ENCODE results near the gene USP15.
"Not testable (repeated sequence)": the region's sequence is repeated elsewhere in the genome, so short reads cannot be mapped to it uniquely, and the experiment has no call there.

DNA sequence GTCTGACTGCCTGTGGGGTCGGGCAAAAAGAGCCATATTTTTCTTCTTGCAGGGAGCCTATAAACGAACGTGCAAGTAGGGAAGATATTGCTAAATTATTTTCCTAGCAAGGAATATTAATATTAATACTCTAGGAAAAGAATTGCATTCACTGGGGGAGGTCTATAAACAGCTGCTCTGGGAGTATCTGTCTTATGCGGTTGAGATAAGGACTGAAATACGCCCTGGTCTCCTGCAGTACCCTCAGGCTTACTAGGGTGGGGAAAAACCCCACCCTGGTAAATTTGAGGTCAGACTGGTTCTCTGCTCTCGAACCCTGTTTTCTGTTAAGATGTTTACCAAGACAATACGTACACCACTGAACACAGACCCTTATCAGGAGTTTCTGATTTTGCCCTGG is 203.0 kb downstream of the USP15 start:
- TF ChIP-seq OVOL3, ZNF112 (tag by site-specific recombination; IDR thresholded peaks at IDR 0.05): not testable (repeated sequence)
